Hippocampal formation (tissue), 2 donors: Measurements from ENCODE around the gene HLA-E.

ENCODE experiments used
- DNase-seq, 2 donors: peaks; one replicate each; lab custom pipeline; 2025; lab: John Stamatoyannopoulos, UW

HLA-E gene

GRCh38 chr6:30541515-30542403 lies 52.5 kb downstream of the HLA-E start:
- DNase-seq, result peak; percentile 70 to 85

DNA sequence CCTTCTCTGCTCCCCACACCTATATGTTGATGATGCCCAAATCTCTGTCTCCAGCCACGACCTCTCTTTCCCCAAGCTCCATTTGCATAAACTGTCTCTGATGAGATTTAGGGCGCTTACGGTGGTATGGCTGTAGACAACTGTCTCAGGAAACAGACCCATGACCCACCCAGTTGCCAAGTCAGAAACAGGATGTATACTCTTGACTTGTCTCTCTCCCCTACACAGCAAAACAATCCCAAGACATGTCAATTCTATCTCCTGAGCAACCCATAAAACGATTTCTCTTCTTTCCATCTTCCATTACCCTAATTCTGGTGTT lies 53.1 kb downstream of the HLA-E start:
- DNase-seq, result no peak

DNA sequence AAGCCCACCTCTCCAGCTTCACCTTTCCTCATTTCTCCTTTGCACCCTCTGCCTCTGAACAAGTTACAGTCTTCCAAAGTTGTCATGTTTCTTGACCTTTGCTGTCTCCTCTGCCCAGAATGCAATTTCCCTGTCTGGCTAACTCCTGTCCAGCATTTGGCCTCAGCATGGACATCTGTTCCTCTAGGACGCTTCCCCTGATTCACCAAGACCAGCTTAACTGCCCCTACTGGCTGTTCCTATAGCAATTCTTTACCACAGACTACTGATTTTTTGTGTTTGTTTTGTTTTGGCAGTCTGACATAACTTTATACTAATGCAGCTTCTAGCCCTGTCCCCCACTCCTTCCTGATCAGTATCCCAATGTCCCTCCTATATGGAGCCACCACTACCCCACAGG lies 53.6 kb downstream of the HLA-E start:
- DNase-seq, result no peak
